ENCODE data around the gene MRPL48. TPM values are rescaled to one million over a fixed set of nuclear protein-coding genes. Genes with fewer than 3 reads are reported as not detected.

The MRPL48 gene
- total RNA-seq, 1 donor from 2014 or later: 27.2 TPM

- Mint-ChIP-seq H3K27ac (peak overlapping the region; percentile 25), H3K36me3 (peaks cover 14% of the 10 kb centered on the region), H3K4me3 (no peak overlapping the region), H3K27me3 (ENCODE audit: insufficient read depth, low read depth) (no peaks in the 10 kb centered on the region), H3K9me3 (no peaks in the 10 kb centered on the region), H3K4me1 (peaks cover 12% of the 10 kb centered on the region)
- H3K27ac ChIP-seq: no peak overlapping the region
- no peaks in the 10 kb centered on the region for H3K79me2 ChIP-seq (ENCODE audit: low read depth)
- peaks cover 11% of the 10 kb centered on the region for H3K4me1 ChIP-seq
- H3K4me3 ChIP-seq: no peak overlapping the region
- no peak overlapping the region for H3K4me2 ChIP-seq
- DNase-seq (ENCODE audit: low spot score): no peak
- H4K20me1 ChIP-seq (ENCODE audit: low read depth): peaks cover 4% of the 10 kb centered on the region
- H3K27me3 ChIP-seq: no peaks in the 10 kb centered on the region
- no peaks in the 10 kb centered on the region for H3K9me3 ChIP-seq (ENCODE audit: low read depth)
- no peak overlapping the region for H3K9ac ChIP-seq
- peaks cover 19% of the 10 kb centered on the region for H3F3A ChIP-seq (ENCODE audit: low read depth)
- no peaks in the 10 kb centered on the region for H3K36me3 ChIP-seq
- H2AFZ ChIP-seq (replicated peaks): no peak overlapping the region
- TF ChIP-seq EZH2 (IDR thresholded peaks at IDR 0.05): no peak
- TF ChIP-seq EZH2phosphoT487 (IDR thresholded peaks at IDR 0.05): no peak
- TF ChIP-seq CTCF (IDR thresholded peaks at IDR 0.05): no peak
Observed at GRCh38 chr11:73866095-73866579, 78.5 kb downstream of the MRPL48 start.

DNA sequence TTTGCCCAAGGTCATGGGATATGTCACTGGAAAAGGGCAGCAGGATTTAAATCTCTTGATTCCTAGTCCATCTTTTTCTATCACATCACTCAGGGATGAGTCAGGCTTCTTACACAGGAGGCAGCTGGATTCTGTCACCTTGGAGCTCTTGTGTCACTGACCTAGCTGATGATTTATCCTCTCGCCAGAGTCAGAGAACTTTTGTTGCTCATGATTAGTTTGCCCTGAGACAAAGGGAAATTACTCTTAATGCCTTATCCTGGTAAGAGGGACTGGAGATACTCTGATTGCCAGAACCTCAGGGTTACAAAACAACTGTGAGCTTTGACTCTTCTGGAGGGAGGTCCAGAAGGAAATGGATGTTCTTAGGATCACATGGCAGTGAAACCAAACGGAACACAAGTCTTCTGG lies 78.9 kb downstream of the MRPL48 start:
- H3K27me3 Mint-ChIP-seq (ENCODE audit: insufficient read depth, low read depth): no peaks in the 10 kb centered on the region
- H3K9ac ChIP-seq: no peak overlapping the region
- H3K79me2 ChIP-seq (ENCODE audit: low read depth): no peaks in the 10 kb centered on the region
- H4K20me1 ChIP-seq (ENCODE audit: low read depth): peaks cover 4% of the 10 kb centered on the region
- H3K4me1 Mint-ChIP-seq: peaks cover 12% of the 10 kb centered on the region
- H3F3A ChIP-seq (ENCODE audit: low read depth): peaks cover 19% of the 10 kb centered on the region
- peak overlapping the region; percentile 25 for H3K27ac Mint-ChIP-seq
- no peaks in the 10 kb centered on the region for H3K36me3 ChIP-seq
- H3K27ac ChIP-seq: no peak overlapping the region
- H3K4me2 ChIP-seq: no peak overlapping the region
- no peak overlapping the region for H3K4me3 Mint-ChIP-seq
- H3K4me3 ChIP-seq: no peak overlapping the region
- peaks cover 12% of the 10 kb centered on the region for H3K36me3 Mint-ChIP-seq
- no peaks in the 10 kb centered on the region for H3K27me3 ChIP-seq
- DNase-seq (ENCODE audit: low spot score): no peak
- H3K4me1 ChIP-seq: peaks cover 11% of the 10 kb centered on the region
- no peak overlapping the region for H2AFZ ChIP-seq (replicated peaks)
- H3K9me3 ChIP-seq (ENCODE audit: low read depth): no peaks in the 10 kb centered on the region
- no peaks in the 10 kb centered on the region for H3K9me3 Mint-ChIP-seq
- TF ChIP-seq EZH2 (IDR thresholded peaks at IDR 0.05) (no peak), EZH2phosphoT487 (IDR thresholded peaks at IDR 0.05) (no peak), CTCF (IDR thresholded peaks at IDR 0.05) (no peak)

- Mint-ChIP-seq H3K27me3 (ENCODE audit: insufficient read depth, low read depth) (no peaks in the 10 kb centered on the region), H3K4me3 (no peak overlapping the region), H3K9me3 (no peaks in the 10 kb centered on the region), H3K4me1 (peaks cover 12% of the 10 kb centered on the region), H3K27ac (peak overlapping the region; percentile 55), H3K36me3 (peaks cover 3% of the 10 kb centered on the region)
- Histone ChIP-seq H3K9ac (no peak overlapping the region), H3K4me1 (peaks cover 11% of the 10 kb centered on the region), H3F3A (ENCODE audit: low read depth) (peaks cover 19% of the 10 kb centered on the region), H3K79me2 (ENCODE audit: low read depth) (peaks cover 11% of the 10 kb centered on the region), H3K36me3 (no peaks in the 10 kb centered on the region), H3K27ac (peak overlapping the region; percentile 83), H3K27me3 (no peaks in the 10 kb centered on the region), H2AFZ (replicated peaks) (no peak overlapping the region), H4K20me1 (ENCODE audit: low read depth) (peaks cover 4% of the 10 kb centered on the region), H3K4me2 (no peak overlapping the region), H3K4me3 (no peak overlapping the region), H3K9me3 (ENCODE audit: low read depth) (no peaks in the 10 kb centered on the region)
- no peak for TF ChIP-seq EZH2phosphoT487 (IDR thresholded peaks at IDR 0.05)
- no peak for TF ChIP-seq EZH2 (IDR thresholded peaks at IDR 0.05)
- TF ChIP-seq CTCF (IDR thresholded peaks at IDR 0.05): no peak
- DNase-seq (ENCODE audit: low spot score): no peak
Observed at GRCh38 chr11:73869332-73869949, 81.8 kb downstream of the MRPL48 start.
